ENCODE measurements around the gene BOLL.

DNA sequence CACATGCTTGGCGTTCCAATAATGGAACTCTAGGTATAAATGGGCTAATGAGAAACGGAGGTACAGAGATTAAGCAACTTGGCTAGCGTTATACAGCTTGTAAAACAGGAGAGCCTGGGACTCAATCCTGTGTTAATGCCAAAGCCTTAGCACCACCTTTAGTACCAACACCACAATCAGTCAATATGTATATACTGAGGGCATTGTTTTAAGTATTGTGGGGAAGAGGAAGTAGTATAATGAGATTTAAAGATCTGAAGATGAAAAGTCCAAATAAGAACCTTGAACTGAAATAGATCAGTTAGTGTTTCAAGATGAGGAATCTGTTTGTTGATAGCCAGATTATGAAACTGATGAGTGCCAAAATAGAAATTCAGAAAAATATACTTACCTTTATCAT, 71.8 kb downstream of the BOLL start:
- TF ChIP-seq, protein P1, sequence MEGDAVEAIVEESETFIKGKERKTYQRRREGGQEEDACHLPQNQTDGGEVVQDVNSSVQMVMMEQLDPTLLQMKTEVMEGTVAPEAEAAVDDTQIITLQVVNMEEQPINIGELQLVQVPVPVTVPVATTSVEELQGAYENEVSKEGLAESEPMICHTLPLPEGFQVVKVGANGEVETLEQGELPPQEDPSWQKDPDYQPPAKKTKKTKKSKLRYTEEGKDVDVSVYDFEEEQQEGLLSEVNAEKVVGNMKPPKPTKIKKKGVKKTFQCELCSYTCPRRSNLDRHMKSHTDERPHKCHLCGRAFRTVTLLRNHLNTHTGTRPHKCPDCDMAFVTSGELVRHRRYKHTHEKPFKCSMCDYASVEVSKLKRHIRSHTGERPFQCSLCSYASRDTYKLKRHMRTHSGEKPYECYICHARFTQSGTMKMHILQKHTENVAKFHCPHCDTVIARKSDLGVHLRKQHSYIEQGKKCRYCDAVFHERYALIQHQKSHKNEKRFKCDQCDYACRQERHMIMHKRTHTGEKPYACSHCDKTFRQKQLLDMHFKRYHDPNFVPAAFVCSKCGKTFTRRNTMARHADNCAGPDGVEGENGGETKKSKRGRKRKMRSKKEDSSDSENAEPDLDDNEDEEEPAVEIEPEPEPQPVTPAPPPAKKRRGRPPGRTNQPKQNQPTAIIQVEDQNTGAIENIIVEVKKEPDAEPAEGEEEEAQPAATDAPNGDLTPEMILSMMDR (IDR thresholded peaks at IDR 0.05) = no peak
- TF ChIP-seq POLR2A (IDR thresholded peaks at IDR 0.05) = no peak
